PC-9 (cell line): ENCODE measurements around the gene CD200R1L.

Source experiments
- EZH2 ChIP-seq: fragments of 200-600 bp; sonication (generic); IDR thresholded peaks from 2 replicates; pipeline ENCODE4 v1.8.0; 2017; ENCODE audit warnings: antibody characterized with exemption, low read depth
- TF ChIP-seq, protein P1 (sequence below): fragments of 200-600 bp; sonication (generic); conservative IDR thresholded peaks from 2 replicates; pipeline ENCODE4 v1.6.1; 2017; ENCODE audit warnings: mixed run types, antibody characterized with exemption, mild to moderate bottlenecking, moderate library complexity

DNA sequence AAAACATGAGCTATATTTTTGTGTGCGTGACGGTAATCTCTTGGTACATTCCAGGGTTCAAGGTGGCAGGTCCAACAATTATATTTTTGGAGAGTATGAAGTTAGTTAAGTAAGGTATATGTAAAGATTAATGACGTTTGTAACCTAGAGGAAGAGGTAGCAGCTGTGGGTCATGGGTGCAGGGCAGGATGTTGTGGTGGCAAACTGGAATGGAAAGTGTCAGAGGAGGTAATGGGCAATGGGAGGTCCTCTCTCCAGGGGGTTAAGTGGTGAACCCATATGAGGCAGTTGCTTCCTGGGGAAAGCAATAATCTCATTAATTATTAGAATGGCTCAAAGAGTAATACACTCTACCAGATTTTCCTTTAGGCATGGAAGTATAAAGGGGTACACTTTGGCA, 1.0 kb upstream of the CD200R1L start:
- TF ChIP-seq EZH2: no peak
- TF ChIP-seq, protein P1, sequence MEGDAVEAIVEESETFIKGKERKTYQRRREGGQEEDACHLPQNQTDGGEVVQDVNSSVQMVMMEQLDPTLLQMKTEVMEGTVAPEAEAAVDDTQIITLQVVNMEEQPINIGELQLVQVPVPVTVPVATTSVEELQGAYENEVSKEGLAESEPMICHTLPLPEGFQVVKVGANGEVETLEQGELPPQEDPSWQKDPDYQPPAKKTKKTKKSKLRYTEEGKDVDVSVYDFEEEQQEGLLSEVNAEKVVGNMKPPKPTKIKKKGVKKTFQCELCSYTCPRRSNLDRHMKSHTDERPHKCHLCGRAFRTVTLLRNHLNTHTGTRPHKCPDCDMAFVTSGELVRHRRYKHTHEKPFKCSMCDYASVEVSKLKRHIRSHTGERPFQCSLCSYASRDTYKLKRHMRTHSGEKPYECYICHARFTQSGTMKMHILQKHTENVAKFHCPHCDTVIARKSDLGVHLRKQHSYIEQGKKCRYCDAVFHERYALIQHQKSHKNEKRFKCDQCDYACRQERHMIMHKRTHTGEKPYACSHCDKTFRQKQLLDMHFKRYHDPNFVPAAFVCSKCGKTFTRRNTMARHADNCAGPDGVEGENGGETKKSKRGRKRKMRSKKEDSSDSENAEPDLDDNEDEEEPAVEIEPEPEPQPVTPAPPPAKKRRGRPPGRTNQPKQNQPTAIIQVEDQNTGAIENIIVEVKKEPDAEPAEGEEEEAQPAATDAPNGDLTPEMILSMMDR: no peak
